GM18517 (cell line): ENCODE measurements around the gene ERCC6L2.

ENCODE experiments used
- ATAC-seq: cut with Tn5 transposase; IDR thresholded peaks from one replicate; pipeline ENCODE4 v1.9.1; 2021; ENCODE audit warnings: mild to moderate bottlenecking, moderate library complexity; ENCODE audit not compliant: unreplicated experiment

ERCC6L2 gene

GRCh38 chr9:96015876-96016686 is 140.6 kb downstream of the ERCC6L2 start:
- no peak for ATAC-seq
